ENCODE results near the gene CIC. TPM values are rescaled to one million over a fixed set of nuclear protein-coding genes. Genes with fewer than 3 reads are reported as not detected.

The CIC gene
- total and polyA plus RNA-seq, 9 of the 15 experiments (the other 6 are each of a cell fraction or from before 2014, with no cell fraction given) = 0.07 to 44.7 (median 8.6) TPM

- Histone ChIP-seq H3K36me3 (ENCODE audit: control insufficient read depth, insufficient read depth, low read length) (peaks cover 78% of the 10 kb centered on the region), H3K27me3 (ENCODE audit: control insufficient read depth in 2 of 2, insufficient read depth in 2 of 2, low read length in 2 of 2) (no peaks in the 10 kb centered on the region), H4K20me1 (replicated peaks; ENCODE audit: control insufficient read depth, insufficient read depth, low read length) (peaks cover 23% of the 10 kb centered on the region), H3K9me1 (ENCODE audit: control insufficient read depth, insufficient read depth, low read length) (no peaks in the 10 kb centered on the region), H3K27ac (ENCODE audit: extremely low read depth, low read depth, low read length) (no peak overlapping the region), H3K9ac (ENCODE audit: insufficient read depth in 1 of 2, low read depth in 2 of 2, low read length in 2 of 2) (no peak overlapping the region), H3K4me2 (ENCODE audit: insufficient read depth, low read length) (no peak overlapping the region), H3K4me1 (replicated peaks in 1 of 2; ENCODE audit: control insufficient read depth in 2 of 2, insufficient read depth in 2 of 2, low read length in 2 of 2) (peaks cover 21 to 43% of the 10 kb centered on the region in 2 experiments), H2AFZ (ENCODE audit: low read depth, low read length) (no peak overlapping the region), H3K9me3 (replicated peaks; ENCODE audit: control insufficient read depth, insufficient read depth, low read depth, low read length) (no peaks in the 10 kb centered on the region), H3K4me3 (no peak overlapping the region), H3K79me2 (ENCODE audit: control insufficient read depth, insufficient read depth, low read length) (peaks cover 69% of the 10 kb centered on the region)
- CTCF ChIA-PET (ENCODE audit: low intra/inter-chr PET ratio) = no interaction called here
- intact Hi-C loops (cut with micrococcal nuclease) = loop anchor here (5.0 kb wide), 1 partner anchor 44 kb away; no protein-coding TSS in a partner anchor
- 95% methylated on average over 19 of the region's 33 CpGs for WGBS (ENCODE audit: insufficient coverage, low coverage, missing lambda C conversion rate)
- no TSS peak for BruUV-seq (replicated peaks)
- POLR2A ChIA-PET = interaction anchor here (0.6 to 7.2 kb wide), 3 partner anchors 14 to 1793 kb away, joined by 3 to 116 read pairs (median 3); partner anchors contain the start of gene GSK3A
- in situ Hi-C loops (cut with MboI) = no loop called here
- ATAC-seq = no peak
- FAIRE-seq = no peak
- TF ChIP-seq POLR2G (IDR thresholded peaks at IDR 0.05; ENCODE audit: low read depth, low read length) = peak; percentile 49; the same call in 1 of the 2 replicates
- peak; percentile 64 for TF ChIP-seq ZBTB33 (CRISPR knock-in tag; IDR thresholded peaks at IDR 0.05)
- TF ChIP-seq YBX1 (IDR thresholded peaks at IDR 0.05) = no peak
- no peak for DNase-seq (ENCODE audit: extremely low read depth in 1 of 4, low spot score in 3 of 4)
Measured at GRCh38 chr19:42225718-42226292, 43.2 kb upstream of the CIC start.
